ENCODE data around the gene DCBLD2. TPM values are rescaled to one million over a fixed set of nuclear protein-coding genes. Genes with fewer than 3 reads are reported as not detected.

DCBLD2 gene
- total RNA-seq, 3 donors from 2014 or later (not counting 1 experiment from before 2014, with no cell fraction given): 0.66 to 0.99 (median 0.90) TPM

DNA sequence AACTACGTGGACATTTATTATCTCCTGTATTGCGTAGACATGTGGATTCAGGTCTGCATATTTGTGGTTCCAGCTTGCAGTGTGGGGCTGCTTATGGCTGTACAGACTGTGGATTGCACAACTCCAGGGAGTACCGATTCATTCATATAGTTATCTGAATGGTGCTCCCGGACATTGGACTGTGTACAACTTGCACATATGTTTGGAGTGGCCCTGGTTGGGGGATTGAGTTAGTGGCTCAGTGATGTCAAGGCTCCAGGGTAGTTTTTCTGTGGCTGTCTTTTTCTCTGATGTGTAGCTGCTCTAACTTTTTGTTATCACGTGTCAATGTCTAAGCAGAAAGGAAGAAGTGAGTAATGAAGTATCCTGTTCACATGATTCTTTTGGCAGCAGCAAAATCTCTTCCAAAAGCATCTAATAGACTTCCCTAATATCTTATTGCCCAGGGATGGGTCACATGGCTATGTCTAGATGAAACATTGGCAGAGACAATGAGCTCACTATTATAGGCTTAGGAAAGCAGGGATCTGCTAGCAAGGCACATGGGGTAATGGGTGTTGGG is 122.6 kb downstream of the DCBLD2 start:
- peaks cover 5 to 11% of the 10 kb centered on the region in 2 donors for H3K27me3 Mint-ChIP-seq (ENCODE audit: low read depth in 2 of 2)
- no peak overlapping the region for H3K27ac Mint-ChIP-seq
- TF ChIP-seq, protein P1, sequence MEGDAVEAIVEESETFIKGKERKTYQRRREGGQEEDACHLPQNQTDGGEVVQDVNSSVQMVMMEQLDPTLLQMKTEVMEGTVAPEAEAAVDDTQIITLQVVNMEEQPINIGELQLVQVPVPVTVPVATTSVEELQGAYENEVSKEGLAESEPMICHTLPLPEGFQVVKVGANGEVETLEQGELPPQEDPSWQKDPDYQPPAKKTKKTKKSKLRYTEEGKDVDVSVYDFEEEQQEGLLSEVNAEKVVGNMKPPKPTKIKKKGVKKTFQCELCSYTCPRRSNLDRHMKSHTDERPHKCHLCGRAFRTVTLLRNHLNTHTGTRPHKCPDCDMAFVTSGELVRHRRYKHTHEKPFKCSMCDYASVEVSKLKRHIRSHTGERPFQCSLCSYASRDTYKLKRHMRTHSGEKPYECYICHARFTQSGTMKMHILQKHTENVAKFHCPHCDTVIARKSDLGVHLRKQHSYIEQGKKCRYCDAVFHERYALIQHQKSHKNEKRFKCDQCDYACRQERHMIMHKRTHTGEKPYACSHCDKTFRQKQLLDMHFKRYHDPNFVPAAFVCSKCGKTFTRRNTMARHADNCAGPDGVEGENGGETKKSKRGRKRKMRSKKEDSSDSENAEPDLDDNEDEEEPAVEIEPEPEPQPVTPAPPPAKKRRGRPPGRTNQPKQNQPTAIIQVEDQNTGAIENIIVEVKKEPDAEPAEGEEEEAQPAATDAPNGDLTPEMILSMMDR (IDR thresholded peaks at IDR 0.05): no peak
- H3K36me3 Mint-ChIP-seq: no peaks in the 10 kb centered on the region
- Histone ChIP-seq H3K9me3 (ENCODE audit: control insufficient read depth, insufficient read depth, low read length) (no peaks in the 10 kb centered on the region), H3K27me3 (ENCODE audit: control insufficient read depth, insufficient read depth, low read length) (no peaks in the 10 kb centered on the region), H3K4me3 (ENCODE audit: low read length) (no peak overlapping the region), H3K27ac (ENCODE audit: low read length) (no peak overlapping the region), H3K36me3 (ENCODE audit: control insufficient read depth, insufficient read depth, low read length) (no peaks in the 10 kb centered on the region), H3K4me1 (ENCODE audit: control insufficient read depth, insufficient read depth, low read length) (no peaks in the 10 kb centered on the region)
- intact Hi-C loops (cut with micrococcal nuclease): no loop called here
- H3K4me3 Mint-ChIP-seq: no peak overlapping the region
- ATAC-seq: peak in 1 of 3 donors; percentile 12
- WGBS (ENCODE audit: insufficient coverage): 25% methylated on average over 4 of the region's 5 CpGs
- DNase-seq: no peak
- no peaks in the 10 kb centered on the region for H3K4me1 Mint-ChIP-seq
- H3K9me3 Mint-ChIP-seq: no peaks in the 10 kb centered on the region

DNA sequence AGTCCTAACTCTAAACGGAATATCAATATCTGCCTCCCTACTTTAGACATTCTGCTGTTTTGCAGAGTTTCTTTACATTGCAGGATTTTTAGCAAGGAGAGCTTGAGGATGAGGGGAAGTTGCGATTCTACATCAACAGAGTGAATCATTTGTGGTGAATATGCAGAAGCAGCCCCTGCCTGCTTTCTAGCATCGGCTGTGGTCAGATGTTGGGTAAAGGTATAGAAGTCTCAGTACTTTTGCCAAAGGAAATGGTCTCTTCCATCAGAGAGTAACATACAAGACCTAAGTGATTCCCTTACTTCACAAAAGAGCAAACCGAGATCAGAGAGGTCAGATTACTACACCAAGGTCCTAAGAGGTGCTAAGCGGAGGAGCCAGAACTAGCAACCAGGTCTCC is 123.1 kb downstream of the DCBLD2 start:
- peaks cover 5 to 11% of the 10 kb centered on the region in 2 donors for H3K27me3 Mint-ChIP-seq (ENCODE audit: low read depth in 2 of 2)
- H3K4me1 Mint-ChIP-seq: no peaks in the 10 kb centered on the region
- intact Hi-C loops (cut with micrococcal nuclease): no loop called here
- ATAC-seq (peak in 1 of 3 donors; percentile 63), DNase-seq (no peak)
- H3K27me3 ChIP-seq (ENCODE audit: control insufficient read depth, insufficient read depth, low read length): no peaks in the 10 kb centered on the region
- no peaks in the 10 kb centered on the region for H3K4me1 ChIP-seq (ENCODE audit: control insufficient read depth, insufficient read depth, low read length)
- no peaks in the 10 kb centered on the region for H3K9me3 Mint-ChIP-seq
- TF ChIP-seq, protein P1 (IDR thresholded peaks at IDR 0.05): no peak
- H3K4me3 Mint-ChIP-seq: no peak overlapping the region
- H3K36me3 ChIP-seq (ENCODE audit: control insufficient read depth, insufficient read depth, low read length): no peaks in the 10 kb centered on the region
- WGBS (ENCODE audit: insufficient coverage): 39% methylated on average over 3 of the region's 5 CpGs
- H3K9me3 ChIP-seq (ENCODE audit: control insufficient read depth, insufficient read depth, low read length): no peaks in the 10 kb centered on the region
- no peak overlapping the region for H3K27ac ChIP-seq (ENCODE audit: low read length)
- no peaks in the 10 kb centered on the region for H3K36me3 Mint-ChIP-seq
- no peak overlapping the region for H3K4me3 ChIP-seq (ENCODE audit: low read length)
- H3K27ac Mint-ChIP-seq: no peak overlapping the region

DNA sequence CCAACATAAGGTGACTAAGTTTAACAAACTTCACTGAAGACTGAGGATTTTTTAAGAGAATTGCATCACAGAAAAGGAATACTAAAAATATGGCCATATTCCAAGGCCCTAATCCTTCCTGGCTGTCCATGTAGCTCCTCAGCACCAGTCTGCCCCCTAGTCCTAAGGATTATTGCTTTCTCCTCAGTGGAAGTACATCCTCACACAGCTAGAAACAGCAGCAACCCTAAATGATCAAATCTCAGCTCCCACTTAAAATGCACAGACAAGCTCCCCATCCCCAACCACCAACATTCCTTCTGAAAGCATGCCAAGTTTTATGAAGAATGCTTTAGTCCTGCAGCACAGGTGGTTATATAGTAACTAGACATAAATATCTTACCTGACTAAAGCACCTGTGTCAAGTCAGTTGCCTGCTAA is 123.7 kb downstream of the DCBLD2 start:
- Histone ChIP-seq H3K36me3 (ENCODE audit: control insufficient read depth, insufficient read depth, low read length) (no peaks in the 10 kb centered on the region), H3K27ac (ENCODE audit: low read length) (no peak overlapping the region), H3K9me3 (ENCODE audit: control insufficient read depth, insufficient read depth, low read length) (no peaks in the 10 kb centered on the region), H3K27me3 (ENCODE audit: control insufficient read depth, insufficient read depth, low read length) (no peaks in the 10 kb centered on the region), H3K4me3 (ENCODE audit: low read length) (no peak overlapping the region), H3K4me1 (ENCODE audit: control insufficient read depth, insufficient read depth, low read length) (no peaks in the 10 kb centered on the region)
- TF ChIP-seq, protein P1 (IDR thresholded peaks at IDR 0.05): no peak
- DNase-seq (no peak), ATAC-seq (no peak)
- H3K27ac Mint-ChIP-seq: no peak overlapping the region
- H3K36me3 Mint-ChIP-seq: no peaks in the 10 kb centered on the region
- H3K9me3 Mint-ChIP-seq: no peaks in the 10 kb centered on the region
- H3K4me1 Mint-ChIP-seq: no peaks in the 10 kb centered on the region
- intact Hi-C loops (cut with micrococcal nuclease): no loop called here
- H3K27me3 Mint-ChIP-seq (ENCODE audit: low read depth in 2 of 2): peaks cover 5 to 11% of the 10 kb centered on the region in 2 donors
- H3K4me3 Mint-ChIP-seq: no peak overlapping the region

DNA sequence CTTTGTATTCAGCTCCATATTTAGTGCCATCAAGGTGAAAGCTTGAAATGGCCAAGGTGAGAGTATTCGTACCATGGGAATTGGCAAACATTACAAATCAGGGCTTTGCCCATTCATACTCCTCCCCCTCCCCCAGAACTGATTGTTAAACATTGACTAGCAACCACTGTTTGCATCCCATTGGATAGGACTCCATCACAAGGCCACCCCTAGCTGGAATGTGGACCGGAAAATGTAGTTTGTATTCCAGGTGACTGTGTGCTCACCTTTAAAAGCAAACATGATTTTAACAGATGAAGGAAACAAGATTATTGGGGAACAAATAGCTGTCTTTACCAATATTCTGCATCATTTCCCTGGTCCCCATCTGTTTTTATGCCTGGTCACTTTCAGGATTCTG is 124.2 kb downstream of the DCBLD2 start:
- no peak for DNase-seq
- H3K9me3 Mint-ChIP-seq: no peaks in the 10 kb centered on the region
- ATAC-seq: no peak
- H3K27ac Mint-ChIP-seq: no peak overlapping the region
- intact Hi-C loops (cut with micrococcal nuclease): no loop called here
- no peaks in the 10 kb centered on the region for H3K36me3 Mint-ChIP-seq
- TF ChIP-seq, protein P1 (IDR thresholded peaks at IDR 0.05): no peak
- Histone ChIP-seq H3K9me3 (ENCODE audit: control insufficient read depth, insufficient read depth, low read length) (no peaks in the 10 kb centered on the region), H3K27me3 (ENCODE audit: control insufficient read depth, insufficient read depth, low read length) (no peaks in the 10 kb centered on the region), H3K36me3 (ENCODE audit: control insufficient read depth, insufficient read depth, low read length) (no peaks in the 10 kb centered on the region), H3K4me1 (ENCODE audit: control insufficient read depth, insufficient read depth, low read length) (no peaks in the 10 kb centered on the region), H3K4me3 (ENCODE audit: low read length) (no peak overlapping the region), H3K27ac (ENCODE audit: low read length) (no peak overlapping the region)
- H3K27me3 Mint-ChIP-seq (ENCODE audit: low read depth in 2 of 2): peaks cover 5 to 11% of the 10 kb centered on the region in 2 donors
- H3K4me3 Mint-ChIP-seq: no peak overlapping the region
- H3K4me1 Mint-ChIP-seq: no peaks in the 10 kb centered on the region
- 86% methylated on average over 2 of the region's 2 CpGs for WGBS (ENCODE audit: insufficient coverage)

All from natural killer cell (primary cell).